ENCODE measurements around the gene ZNF646. TPM values are rescaled to one million over a fixed set of nuclear protein-coding genes. Genes with fewer than 3 reads are reported as not detected.
A peak's percentile ranks its signal among the peaks of the same experiment; 100 is the strongest.

The ZNF646 gene
- total RNA-seq, 1 donor from 2014 or later = 11.6 TPM

DNA sequence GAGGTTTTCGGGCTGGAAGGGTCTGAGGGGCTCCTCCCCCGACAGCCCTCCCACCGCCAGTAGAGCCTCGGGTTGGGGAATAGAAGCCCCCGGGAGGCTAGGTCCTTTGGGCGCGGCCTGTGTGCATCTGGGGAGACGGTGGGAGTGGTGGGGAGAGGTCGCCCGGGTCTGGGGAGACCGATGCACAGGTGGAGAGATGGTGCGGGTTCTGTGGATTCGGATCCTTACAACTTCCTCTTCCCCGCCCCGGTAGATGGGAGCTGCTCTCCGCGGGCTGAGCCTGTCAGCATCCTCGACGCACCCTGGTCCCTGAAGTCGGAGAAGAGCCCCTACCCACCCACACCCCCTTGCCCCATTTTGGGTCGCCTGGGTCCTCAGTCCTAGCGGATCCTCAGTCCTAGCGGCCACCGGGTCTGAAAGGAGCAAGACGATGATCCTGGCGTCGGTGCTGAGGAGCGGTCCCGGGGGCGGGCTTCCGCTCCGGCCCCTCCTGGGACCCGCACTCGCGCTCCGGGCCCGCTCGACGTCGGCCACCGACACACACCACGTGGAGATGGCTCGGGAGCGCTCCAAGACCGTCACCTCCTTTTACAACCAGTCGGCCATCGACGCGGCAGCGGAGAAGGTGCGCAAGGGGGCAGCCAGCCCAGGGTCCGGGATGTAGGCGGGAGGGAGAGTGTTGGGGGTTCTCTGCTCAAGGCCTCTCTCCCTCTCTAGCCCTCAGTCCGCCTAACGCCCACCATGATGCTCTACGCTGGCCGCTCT is 34.8 kb downstream of the ZNF646 start:
- H3K4me1 ChIP-seq = peaks cover 9 to 17% of the 10 kb centered on the region in 2 donors
- intact Hi-C loops (cut with DNase I) = loop anchor here (2.0 to 5.0 kb wide), 2 partner anchors 34 to 73 kb away; partner anchors contain the start of gene FUS
- no peak for DNase-seq (ENCODE audit: low spot score in 2 of 2)
- peaks cover 27 to 36% of the 10 kb centered on the region in 2 donors for H3K36me3 ChIP-seq
- TF ChIP-seq, protein P1, sequence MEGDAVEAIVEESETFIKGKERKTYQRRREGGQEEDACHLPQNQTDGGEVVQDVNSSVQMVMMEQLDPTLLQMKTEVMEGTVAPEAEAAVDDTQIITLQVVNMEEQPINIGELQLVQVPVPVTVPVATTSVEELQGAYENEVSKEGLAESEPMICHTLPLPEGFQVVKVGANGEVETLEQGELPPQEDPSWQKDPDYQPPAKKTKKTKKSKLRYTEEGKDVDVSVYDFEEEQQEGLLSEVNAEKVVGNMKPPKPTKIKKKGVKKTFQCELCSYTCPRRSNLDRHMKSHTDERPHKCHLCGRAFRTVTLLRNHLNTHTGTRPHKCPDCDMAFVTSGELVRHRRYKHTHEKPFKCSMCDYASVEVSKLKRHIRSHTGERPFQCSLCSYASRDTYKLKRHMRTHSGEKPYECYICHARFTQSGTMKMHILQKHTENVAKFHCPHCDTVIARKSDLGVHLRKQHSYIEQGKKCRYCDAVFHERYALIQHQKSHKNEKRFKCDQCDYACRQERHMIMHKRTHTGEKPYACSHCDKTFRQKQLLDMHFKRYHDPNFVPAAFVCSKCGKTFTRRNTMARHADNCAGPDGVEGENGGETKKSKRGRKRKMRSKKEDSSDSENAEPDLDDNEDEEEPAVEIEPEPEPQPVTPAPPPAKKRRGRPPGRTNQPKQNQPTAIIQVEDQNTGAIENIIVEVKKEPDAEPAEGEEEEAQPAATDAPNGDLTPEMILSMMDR (IDR thresholded peaks at IDR 0.05) = no peak
- no peaks in the 10 kb centered on the region for H3K27me3 ChIP-seq
- no peaks in the 10 kb centered on the region for H3K9me3 ChIP-seq
- peak overlapping the region; percentile 90 to 99 for H3K4me3 ChIP-seq
- peak overlapping the region; percentile 92 to 97 for H3K27ac ChIP-seq

DNA sequence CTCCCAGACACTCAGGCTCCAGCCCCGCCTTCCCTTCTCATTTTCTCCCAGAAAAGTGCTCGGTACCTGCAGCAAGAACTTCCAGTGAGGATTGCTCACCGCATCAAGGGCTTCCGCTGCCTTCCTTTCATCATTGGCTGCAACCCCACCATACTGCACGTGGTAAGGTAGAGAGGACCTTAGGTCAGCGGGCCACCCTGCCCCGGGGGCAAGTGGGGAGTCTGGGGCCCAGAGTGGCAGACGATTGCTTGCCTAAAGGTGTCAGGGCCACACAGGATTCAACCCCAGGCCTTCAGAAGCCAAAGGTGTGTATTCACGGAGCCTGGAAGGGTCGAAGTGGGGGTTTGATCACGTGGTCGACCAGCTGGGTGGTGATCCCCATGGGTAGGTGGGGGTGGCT is 35.4 kb downstream of the ZNF646 start:
- Histone ChIP-seq H3K27ac (peak overlapping the region in 1 of 2 donors; percentile 97), H3K4me3 (no peak overlapping the region), H3K36me3 (peaks cover 27 to 36% of the 10 kb centered on the region in 2 donors), H3K4me1 (peaks cover 9 to 17% of the 10 kb centered on the region in 2 donors), H3K9me3 (no peaks in the 10 kb centered on the region), H3K27me3 (no peaks in the 10 kb centered on the region)
- TF ChIP-seq, protein P1 (IDR thresholded peaks at IDR 0.05) = no peak
- intact Hi-C loops (cut with DNase I) = loop anchor here (2.0 to 5.0 kb wide), 2 partner anchors 33 to 73 kb away; partner anchors contain the start of gene FUS
- DNase-seq (ENCODE audit: low spot score in 2 of 2) = no peak

DNA sequence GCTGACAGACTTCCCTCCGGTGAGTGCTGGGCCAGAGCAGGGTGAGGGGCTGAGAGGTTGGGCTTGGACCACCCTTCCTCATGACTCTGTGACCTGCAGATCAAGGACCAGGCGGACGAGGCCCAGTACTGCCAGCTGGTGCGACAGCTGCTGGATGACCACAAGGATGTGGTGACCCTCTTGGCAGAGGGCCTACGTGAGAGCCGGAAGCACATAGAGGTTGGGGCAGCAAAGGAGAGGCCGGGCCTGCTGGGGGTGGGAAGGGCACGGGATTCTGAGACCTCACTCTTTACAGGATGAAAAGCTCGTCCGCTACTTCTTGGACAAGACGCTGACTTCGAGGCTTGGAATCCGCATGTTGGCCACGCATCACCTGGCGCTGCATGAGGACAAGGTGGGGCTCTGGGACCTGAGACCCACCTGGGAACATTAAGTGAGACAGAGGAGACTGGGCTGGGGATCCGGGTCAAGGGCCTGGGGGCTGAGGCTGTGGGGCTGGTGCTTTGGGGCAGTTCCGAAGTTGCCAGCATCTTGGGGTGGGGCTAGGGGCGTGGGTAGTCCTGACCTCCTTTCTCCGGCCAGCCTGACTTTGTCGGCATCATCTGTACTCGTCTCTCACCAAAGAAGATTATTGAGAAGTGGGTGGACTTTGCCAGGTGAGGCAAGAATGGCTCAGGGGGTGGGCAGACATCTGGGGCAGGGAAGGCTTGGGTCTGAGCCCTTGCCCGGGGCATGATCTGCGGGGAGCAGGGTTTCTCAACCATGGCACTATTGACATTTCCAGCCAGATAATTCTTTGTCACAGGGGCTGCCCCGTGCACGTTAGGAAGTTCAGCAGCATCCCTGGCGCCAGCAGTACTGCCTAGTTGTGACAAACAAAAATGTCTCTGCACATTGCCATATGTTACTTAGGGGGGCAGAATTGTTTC is 36.1 kb downstream of the ZNF646 start:
- Histone ChIP-seq H3K4me1 (peaks cover 9 to 17% of the 10 kb centered on the region in 2 donors), H3K27ac (no peak overlapping the region), H3K9me3 (no peaks in the 10 kb centered on the region)

DNA sequence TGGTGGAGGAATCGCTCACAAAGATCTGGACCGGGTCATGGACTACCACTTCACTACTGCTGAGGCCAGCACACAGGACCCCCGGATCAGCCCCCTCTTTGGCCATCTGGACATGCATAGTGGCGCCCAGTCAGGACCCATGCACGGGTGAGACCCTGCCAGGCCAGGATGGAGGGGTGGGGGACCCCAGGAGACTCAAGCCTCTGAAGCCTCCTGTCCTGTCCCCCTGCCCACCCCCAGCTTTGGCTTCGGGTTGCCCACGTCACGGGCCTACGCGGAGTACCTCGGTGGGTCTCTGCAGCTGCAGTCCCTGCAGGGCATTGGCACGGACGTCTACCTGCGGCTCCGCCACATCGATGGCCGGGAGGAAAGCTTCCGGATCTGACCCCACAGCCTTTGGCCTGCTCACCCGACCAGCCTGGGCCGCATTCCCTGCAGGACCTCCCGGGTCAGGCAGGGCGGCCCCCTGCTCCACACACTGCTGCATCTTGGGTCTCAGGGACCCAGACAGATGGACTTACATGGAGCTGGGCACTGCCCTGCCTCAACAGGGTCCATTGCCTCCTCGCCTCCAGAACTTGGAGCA is 37.8 kb downstream of the ZNF646 start:
- no peak for DNase-seq (ENCODE audit: low spot score in 2 of 2)
- peaks cover 27 to 36% of the 10 kb centered on the region in 2 donors for H3K36me3 ChIP-seq
- H3K27me3 ChIP-seq = no peaks in the 10 kb centered on the region
- peaks cover 9 to 11% of the 10 kb centered on the region in 2 donors for H3K4me1 ChIP-seq
- intact Hi-C loops (cut with DNase I) = no loop called here
- H3K4me3 ChIP-seq = no peak overlapping the region
- peak overlapping the region in 1 of 2 donors; percentile 43 for H3K27ac ChIP-seq
- TF ChIP-seq, protein P1 (IDR thresholded peaks at IDR 0.05) = no peak
- H3K9me3 ChIP-seq = no peaks in the 10 kb centered on the region

More for the DNA sequence above, 36.1 kb downstream of the ZNF646 start:
- H3K4me3 ChIP-seq = no peak overlapping the region
- intact Hi-C loops (cut with DNase I) = no loop called here
- DNase-seq (ENCODE audit: low spot score in 2 of 2) = no peak
- TF ChIP-seq, protein P1 (IDR thresholded peaks at IDR 0.05) = no peak
- no peaks in the 10 kb centered on the region for H3K27me3 ChIP-seq
- H3K36me3 ChIP-seq = peaks cover 27 to 36% of the 10 kb centered on the region in 2 donors

DNA sequence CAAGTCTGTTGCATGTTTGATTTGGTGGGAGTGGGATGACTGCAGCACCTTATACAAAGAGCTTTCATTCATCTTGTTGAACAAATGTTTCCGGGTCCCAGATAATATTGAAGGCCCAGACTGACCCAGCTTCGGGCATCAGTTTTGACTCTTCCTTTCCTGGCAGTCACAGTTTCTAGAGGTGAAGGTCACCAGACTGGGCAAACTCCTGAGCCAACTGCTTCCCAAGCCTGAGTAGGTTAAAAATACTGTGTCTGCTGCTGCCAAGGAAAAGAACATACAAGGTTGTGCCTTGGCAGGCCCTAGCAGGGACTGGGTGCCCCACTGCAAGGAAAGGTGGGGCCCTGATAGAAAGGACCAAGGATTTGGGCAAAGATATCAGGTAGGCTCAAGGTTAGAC is 38.5 kb downstream of the ZNF646 start:
- Histone ChIP-seq H3K27ac (peak overlapping the region; percentile 43 to 46), H3K9me3 (no peaks in the 10 kb centered on the region), H3K4me3 (no peak overlapping the region), H3K4me1 (peaks cover 9 to 11% of the 10 kb centered on the region in 2 donors), H3K27me3 (no peaks in the 10 kb centered on the region), H3K36me3 (peaks cover 27 to 36% of the 10 kb centered on the region in 2 donors)
- intact Hi-C loops (cut with DNase I) = no loop called here
- TF ChIP-seq, protein P1 (IDR thresholded peaks at IDR 0.05) = no peak
- no peak for DNase-seq (ENCODE audit: low spot score in 2 of 2)

Measured in ascending aorta (tissue), 2 donors.